Loucy (cell line): ENCODE measurements around the gene ANKRD33B.

Experiments
- H2AFZ ChIP-seq: fragments of 200-600 bp; sonication (generic); 2 replicates; pipeline ENCODE4 v1.6.0; 2016; ENCODE audit warnings: antibody characterized with exemption, mild to moderate bottlenecking, low read length, moderate library complexity
- H3F3A ChIP-seq: fragments of 200-600 bp; 2 replicates; pipeline ENCODE4 v1.6.0; 2016; ENCODE audit warnings: antibody characterized with exemption, low read depth, mild to moderate bottlenecking
- H3K27me3 ChIP-seq: fragments of 200-600 bp; sonication (generic); 2 replicates; pipeline ENCODE4 v1.6.1; 2014; ENCODE audit warnings: low read length, mild to moderate bottlenecking; ENCODE audit not compliant: insufficient read depth, poor library complexity, severe bottlenecking
- H3K36me3 ChIP-seq: fragments of 200-600 bp; sonication (generic); 2 replicates; pipeline ENCODE4 v1.6.1; 2016; ENCODE audit warnings: low read length; ENCODE audit not compliant: insufficient read depth
- H3K4me1 ChIP-seq: fragments of 200-600 bp; sonication (generic); 2 replicates; pipeline ENCODE4 v1.5.1; 2014; ENCODE audit warnings: low read length, mild to moderate bottlenecking; ENCODE audit not compliant: insufficient read depth, poor library complexity, severe bottlenecking
- H3K4me2 ChIP-seq: fragments of 200-600 bp; sonication (generic); 2 replicates; pipeline ENCODE4 v1.6.0; 2014; ENCODE audit warnings: antibody characterized with exemption, low read length, low read depth, mild to moderate bottlenecking; ENCODE audit not compliant: poor library complexity, severe bottlenecking
- H3K4me3 ChIP-seq: fragments of 200-600 bp; sonication (generic); 2 replicates; pipeline ENCODE4 v1.5.1; 2014; ENCODE audit warnings: low read length, mild to moderate bottlenecking, mixed read lengths; ENCODE audit not compliant: poor library complexity, severe bottlenecking
- H3K79me2 ChIP-seq: fragments of 200-600 bp; sonication (generic); 2 replicates; pipeline ENCODE4 v1.6.1; 2014; ENCODE audit warnings: low read length; ENCODE audit not compliant: insufficient read depth
- H3K9ac ChIP-seq: fragments of 200-600 bp; sonication (generic); 2 replicates; pipeline ENCODE4 v1.6.0; 2014; ENCODE audit warnings: mild to moderate bottlenecking, low read depth, low read length, moderate library complexity; ENCODE audit not compliant: poor library complexity, severe bottlenecking
- H3K9me2 ChIP-seq: fragments of 200-600 bp; sonication (generic); replicated peaks from 2 replicates; pipeline ENCODE4 v1.6.1; 2016; ENCODE audit warnings: low read depth, low read length, mixed read lengths
- H3K9me3 ChIP-seq: fragments of 200-600 bp; sonication (generic); 2 replicates; pipeline ENCODE4 v1.6.1; 2014; ENCODE audit warnings: mild to moderate bottlenecking, antibody characterized with exemption, low read length, low read depth; ENCODE audit not compliant: insufficient read depth
- H4K20me1 ChIP-seq: fragments of 200-600 bp; sonication (generic); 2 replicates; pipeline ENCODE4 v1.6.0; 2014; ENCODE audit warnings: antibody characterized with exemption, low read length, mild to moderate bottlenecking; ENCODE audit not compliant: insufficient read depth, poor library complexity, severe bottlenecking
- CTCF ChIP-seq: fragments of 200-600 bp; sonication (generic); conservative IDR thresholded peaks from 2 replicates; pipeline ENCODE4 v1.5.1; 2014; ENCODE audit warnings: mild to moderate bottlenecking, antibody characterized with exemption, low read length
- EZH2phosphoT487 ChIP-seq: fragments of 200-600 bp; IDR thresholded peaks from 2 replicates; pipeline ENCODE4 v1.6.1; 2018; ENCODE audit warnings: antibody characterized with exemption, mild to moderate bottlenecking, moderate library complexity, borderline replicate concordance

ANKRD33B gene

DNA sequence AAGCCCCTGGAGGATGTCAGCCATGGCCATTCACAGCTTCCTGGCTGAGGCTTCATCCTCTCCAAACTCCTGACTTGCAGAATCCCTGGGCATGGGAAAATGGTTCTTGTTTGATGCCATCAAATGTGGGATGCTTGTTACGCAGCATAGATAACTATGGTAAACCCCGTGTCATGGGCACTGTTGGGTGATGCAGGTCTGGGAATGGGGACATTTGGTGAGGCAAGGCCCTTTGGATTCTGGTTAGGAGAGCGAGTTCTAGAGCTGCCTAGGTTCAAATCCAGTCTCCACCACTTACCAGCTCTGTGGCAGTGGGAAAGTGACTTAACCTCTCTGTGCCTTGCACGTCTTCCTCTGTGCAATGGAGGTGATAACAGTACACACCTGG lies 41.7 kb upstream of the ANKRD33B start:
- Histone ChIP-seq H3K9ac (no peak overlapping the region), H2AFZ (no peak overlapping the region), H3K9me2 (no peaks in the 10 kb centered on the region), H3F3A (no peaks in the 10 kb centered on the region), H3K4me2 (no peak overlapping the region), H3K9me3 (no peaks in the 10 kb centered on the region), H3K79me2 (no peaks in the 10 kb centered on the region), H4K20me1 (no peaks in the 10 kb centered on the region), H3K4me1 (no peaks in the 10 kb centered on the region), H3K27me3 (no peaks in the 10 kb centered on the region), H3K4me3 (no peak overlapping the region), H3K36me3 (no peaks in the 10 kb centered on the region)
- TF ChIP-seq EZH2phosphoT487 (no peak), CTCF (no peak)

- H3K9ac ChIP-seq, result no peak overlapping the region
- H3K4me3 ChIP-seq, result no peak overlapping the region
- H3K4me2 ChIP-seq, result no peak overlapping the region
- H3F3A ChIP-seq, result no peaks in the 10 kb centered on the region
- no peaks in the 10 kb centered on the region for H4K20me1 ChIP-seq
- H3K79me2 ChIP-seq, result no peaks in the 10 kb centered on the region
- no peaks in the 10 kb centered on the region for H3K27me3 ChIP-seq
- no peaks in the 10 kb centered on the region for H3K9me3 ChIP-seq
- H3K9me2 ChIP-seq, result no peaks in the 10 kb centered on the region
- H3K36me3 ChIP-seq, result no peaks in the 10 kb centered on the region
- H2AFZ ChIP-seq, result no peak overlapping the region
- TF ChIP-seq CTCF (no peak), EZH2phosphoT487 (no peak)
- no peaks in the 10 kb centered on the region for H3K4me1 ChIP-seq
Measured at GRCh38 chr5:10524376-10525123, 39.3 kb upstream of the ANKRD33B start.

GRCh38 chr5:10525124-10525495 lies 38.8 kb upstream of the ANKRD33B start:
- no peak overlapping the region for H2AFZ ChIP-seq
- no peaks in the 10 kb centered on the region for H3K9me3 ChIP-seq
- no peaks in the 10 kb centered on the region for H3K9me2 ChIP-seq
- TF ChIP-seq EZH2phosphoT487 (no peak), CTCF (no peak)
- H3F3A ChIP-seq, result no peaks in the 10 kb centered on the region
- no peaks in the 10 kb centered on the region for H3K79me2 ChIP-seq
- no peak overlapping the region for H3K9ac ChIP-seq
- no peaks in the 10 kb centered on the region for H3K4me1 ChIP-seq
- no peak overlapping the region for H3K4me2 ChIP-seq
- H3K36me3 ChIP-seq, result no peaks in the 10 kb centered on the region
- no peaks in the 10 kb centered on the region for H4K20me1 ChIP-seq
- H3K4me3 ChIP-seq, result no peak overlapping the region
- H3K27me3 ChIP-seq, result no peaks in the 10 kb centered on the region
